Psoas muscle (tissue), 8 donors: ENCODE results near the gene CDK3. TPM values are rescaled to one million over a fixed set of nuclear protein-coding genes. Genes with fewer than 3 reads are reported as not detected.

ENCODE experiments used
- ATAC-seq, 4 donors: fragments of 200-7000 bp; cut with Tn5 transposase; one replicate each; pipeline ENCODE4 v1.9.1; 2020; ENCODE audit warnings: moderate library complexity in 3 of 4, mild to moderate bottlenecking in 2 of 4
- DNase-seq, 2 donors: peaks; one replicate each; pipeline ENCODE4 v3.0.0-alpha.2; 2020
- H3K27ac ChIP-seq: fragments of 200-600 bp; one replicate; pipeline ENCODE4 v1.8.0; 2022
- H3K27me3 ChIP-seq, 3 donors: fragments of 200-600 bp in 1 of 3; one replicate each; pipeline versions ENCODE4 v1.6.1 to v1.8.0; 2013 to 2022; ENCODE audit warnings: low read length in 2 of 3, mild to moderate bottlenecking in 2 of 3, moderate library complexity in 1 of 3; ENCODE audit not compliant: insufficient read depth in 3 of 3
- H3K36me3 ChIP-seq, 2 donors: fragments of 200-600 bp in 1 of 2; one replicate each; pipeline versions ENCODE4 v1.6.1 to v1.8.0; 2013 to 2022; ENCODE audit warnings: low read depth in 1 of 2, mild to moderate bottlenecking in 1 of 2, moderate library complexity in 1 of 2; ENCODE audit not compliant: insufficient read depth in 1 of 2
- H3K4me1 ChIP-seq: fragments of 200-600 bp; one replicate; pipeline ENCODE4 v1.8.0; 2022
- H3K4me3 ChIP-seq: fragments of 200-600 bp; one replicate; pipeline ENCODE4 v1.8.0; 2022; ENCODE audit warnings: mild to moderate bottlenecking
- H3K9me3 ChIP-seq: fragments of 200-600 bp; one replicate; pipeline ENCODE4 v1.8.0; 2022
- CTCF ChIP-seq: fragments of 200-600 bp; IDR thresholded peaks from one replicate; pipeline ENCODE4 v1.8.0; 2022; ENCODE audit warnings: antibody characterized with exemption
- WGBS, 3 donors: extraction: QIAGEN DNeasy Blood & Tissue Kit; methylation state at CpG; one replicate each; pipeline versions ENCODE4 v1.1.6 to v1.1.7; 2013; 5-methylcytosine and 5-hydroxymethylcytosine counted together
- intact Hi-C, 2 donors: fragments of 100-400 bp; cut with DNase I; formaldehyde crosslinking; loops; one replicate each; pipeline versions ENCODE4 v1.11.0 to v1.14.2; 2022
- polyA plus RNA-seq, 3 donors: library from polyadenylated mRNA; stranded (reverse); fragments of 200-250 nt; gene quantifications; one replicate each; pipeline ENCODE4 v1.2.3, GENCODE V29; 2013
- total RNA-seq, 4 donors: library from RNA; stranded (reverse); fragmentation: NEBNext Ultra II Directional in 2 of 4; extraction: Animal tissue kit (Norgen Biotek cat#: 25700) in 2 of 4; gene quantifications; one replicate each; pipeline versions ENCODE4 v1.2.1 to v1.2.4, GENCODE V29; 2021 to 2023
- donor health status: healthy with polysubstance abuse.
- donor health status: DM: no; HTN: no; CAD: no; lungs with moderate emphysema.
- donor health status: Bipolar disorder and iron deficiency.
- donor health status: healthy.
- donor health status: DM: yes; HTN: yes; CAD: no.
- donor health status: DM: no; HTN: no; CAD: no.
- donor health status: DM: no; HTN: no; CAD: no.
- donor health status: DM: yes; HTN: yes; CAD: no.

The CDK3 gene
- total and polyA plus RNA-seq, 7 donors = 0.47 to 1.9 (median 0.64) TPM

GRCh38 chr17:76007850-76008165, 7.2 kb downstream of the CDK3 start:
- 78 to 90% (median 81%) methylated on average over 16 of the region's 16 CpGs for WGBS, 3 donors
- H3K4me1 ChIP-seq = no peaks in the 10 kb centered on the region
- intact Hi-C loops = no loop called here
- H3K27ac ChIP-seq = no peak overlapping the region
- TF ChIP-seq CTCF = no peak
- no peaks in the 10 kb centered on the region for H3K36me3 ChIP-seq
- no peak overlapping the region for H3K4me3 ChIP-seq
- DNase-seq (no peak), ATAC-seq (no peak)
- H3K9me3 ChIP-seq = no peaks in the 10 kb centered on the region
- no peaks in the 10 kb centered on the region for H3K27me3 ChIP-seq

- whole genome bisulfite sequencing, 3 donors = 86 to 92% (median 88%) methylated on average over 34 to 36 of the region's 36 CpGs
- Histone ChIP-seq H3K9me3 (no peaks in the 10 kb centered on the region), H3K4me1 (no peaks in the 10 kb centered on the region), H3K4me3 (no peak overlapping the region), H3K36me3 (no peaks in the 10 kb centered on the region), H3K27ac (no peak overlapping the region), H3K27me3 (no peaks in the 10 kb centered on the region)
- DNase-seq = no peak
- TF ChIP-seq CTCF = no peak
- intact Hi-C loops = no loop called here
- ATAC-seq = no peak
Measured at GRCh38 chr17:76008208-76008607, 7.6 kb downstream of the CDK3 start.

- H3K27me3 ChIP-seq = no peaks in the 10 kb centered on the region
- ATAC-seq (no peak), DNase-seq (no peak)
- intact Hi-C loops = no loop called here
- no peaks in the 10 kb centered on the region for H3K36me3 ChIP-seq
- no peak overlapping the region for H3K27ac ChIP-seq
- no peaks in the 10 kb centered on the region for H3K4me1 ChIP-seq
- no peaks in the 10 kb centered on the region for H3K9me3 ChIP-seq
- WGBS, 3 donors = 93 to 94% (median 93%) methylated on average over 51 to 56 of the region's 56 CpGs
- TF ChIP-seq CTCF = no peak
- no peak overlapping the region for H3K4me3 ChIP-seq
Measured at GRCh38 chr17:76008630-76009425, 8.2 kb downstream of the CDK3 start.

GRCh38 chr17:76009447-76009846, 8.8 kb downstream of the CDK3 start:
- DNase-seq = no peak

More at GRCh38 chr17:76009447-76009846, 8.8 kb downstream of the CDK3 start:
- Histone ChIP-seq H3K4me3 (no peak overlapping the region), H3K27ac (no peak overlapping the region), H3K9me3 (no peaks in the 10 kb centered on the region), H3K36me3 (no peaks in the 10 kb centered on the region), H3K4me1 (peaks cover 3% of the 10 kb centered on the region), H3K27me3 (no peaks in the 10 kb centered on the region)
- intact Hi-C loops = no loop called here
- TF ChIP-seq CTCF = no peak
- no peak for ATAC-seq
- 93 to 96% (median 93%) methylated on average over 19 to 20 of the region's 20 CpGs for WGBS, 3 donors
